ENCODE measurements around the gene ERF. TPM values are rescaled to one million over a fixed set of nuclear protein-coding genes. Genes with fewer than 3 reads are reported as not detected.

Gene ERF
- total and polyA plus RNA-seq, 2 of the 4 experiments (the other 2 are of a cell fraction) = 5.2 to 32.4 TPM

DNA sequence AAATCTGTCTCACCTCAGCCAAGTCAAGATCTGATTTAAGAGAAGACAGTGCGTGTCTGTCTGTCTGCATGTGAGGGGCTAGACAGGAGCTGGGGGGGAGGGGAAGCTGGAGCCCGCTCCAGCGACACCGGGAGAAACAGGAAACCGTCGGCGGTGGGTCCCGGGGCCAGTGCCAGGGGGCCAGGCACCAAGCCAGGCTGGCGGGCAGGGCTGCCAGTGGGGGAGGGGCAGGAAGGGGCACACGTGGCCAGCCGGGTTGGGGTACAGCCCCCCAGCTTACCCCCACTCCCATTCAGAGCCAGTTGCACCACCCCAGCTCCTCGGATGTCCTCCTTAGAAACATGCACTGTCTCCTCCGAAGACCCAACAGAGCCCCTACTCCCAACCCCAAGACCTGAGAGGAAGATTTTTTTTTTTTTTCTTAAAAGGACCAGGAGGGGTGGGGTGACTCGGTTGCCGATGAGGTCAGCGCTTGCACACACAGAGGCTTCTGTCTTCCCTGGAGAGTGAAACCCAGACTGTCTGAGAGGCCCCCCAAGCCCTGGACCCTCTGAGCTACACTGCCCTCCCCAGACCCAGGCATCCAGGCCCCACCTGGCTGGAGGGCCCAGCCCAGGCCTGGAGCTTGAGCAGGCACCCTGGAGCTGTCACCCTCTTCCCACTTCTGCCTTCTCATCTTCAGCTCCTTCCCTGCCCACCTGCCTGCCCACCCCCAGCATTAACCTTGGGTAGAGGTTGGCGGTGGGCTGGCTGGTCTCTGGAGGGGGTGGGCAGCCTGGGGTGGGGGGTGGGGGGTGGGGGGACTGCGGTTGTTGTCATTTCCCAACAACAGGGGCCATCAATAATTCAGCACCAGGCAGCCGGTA, 4.0 kb downstream of the ERF start:
- Histone ChIP-seq H4K20me1 (ENCODE audit: insufficient read depth, low read length) (peaks cover 53% of the 10 kb centered on the region), H3K36me3 (ENCODE audit: control insufficient read depth, insufficient read depth, low read length) (peaks cover 15% of the 10 kb centered on the region), H2BK20ac (ENCODE audit: low read depth, low read length) (0 out of 2 replicates have a peak overlapping the region, but pooled peaks have one; percentile 55), H3K14ac (replicated peaks; ENCODE audit: low read depth, low read length) (peak overlapping the region; percentile 68; the same call in 1 of the 2 replicates), H3K9ac (ENCODE audit: low read depth, low read length) (peak overlapping the region; percentile 53), H2BK120ac (ENCODE audit: low read depth, low read length) (peak overlapping the region; percentile 59; the same call in 1 of the 2 replicates), H3K9me3 (ENCODE audit: control insufficient read depth, insufficient read depth, low read length) (no peaks in the 10 kb centered on the region), H3K4me2 (ENCODE audit: low read depth, low read length) (peak overlapping the region; percentile 65), H3K23ac (ENCODE audit: low read depth, low read length) (peak overlapping the region; percentile 92), H2BK15ac (ENCODE audit: low read depth, low read length) (no peak overlapping the region; the same call in 2 of the 3 replicates), H2BK5ac (ENCODE audit: low read depth, low read length, poor library complexity, severe bottlenecking) (peak overlapping the region; percentile 78), H3K27me3 (ENCODE audit: control insufficient read depth, insufficient read depth, low read length) (no peaks in the 10 kb centered on the region), H3K4me3 (ENCODE audit: insufficient read depth, low read depth, low read length) (no peak overlapping the region), H2AK9ac (replicated peaks; ENCODE audit: low read depth, low read length, poor library complexity) (peak overlapping the region; percentile 93), H4K91ac (ENCODE audit: insufficient read depth, low read depth, low read length) (peak overlapping the region; percentile 68), H3K18ac (ENCODE audit: low read depth, low read length) (0 out of 2 replicates have a peak overlapping the region, but pooled peaks have one; percentile 62), H3K27ac (ENCODE audit: insufficient read depth, low read length) (peak overlapping the region; percentile 82), H3K56ac (ENCODE audit: extremely low read depth, insufficient read depth, low read length) (peak overlapping the region; percentile 49), H4K5ac (ENCODE audit: low read depth, low read length) (peak overlapping the region; percentile 63; the same call in 1 of the 2 replicates), H2AFZ (replicated peaks; ENCODE audit: low read length, poor library complexity) (peak overlapping the region; percentile 34), H2AK5ac (ENCODE audit: low read depth, low read length) (peak overlapping the region; percentile 90), H3K4ac (ENCODE audit: low read depth, low read length) (peak overlapping the region; percentile 63), H3K4me1 (ENCODE audit: control insufficient read depth, insufficient read depth, low read length) (peaks cover 24% of the 10 kb centered on the region), H4K8ac (ENCODE audit: low read depth in 2 of 2, low read length in 2 of 2) (peak overlapping the region; percentile 61 to 79; a peak in 1 of 4 replicates), H3K9me1 (ENCODE audit: insufficient read depth, low read length) (peaks cover 7% of the 10 kb centered on the region; the same call in 1 of the 2 replicates), H3K79me1 (ENCODE audit: low read depth in 1 of 2, low read length in 2 of 2) (peaks cover 6 to 57% of the 10 kb centered on the region in 2 experiments; a peak in 3 of 4 replicates)
- whole genome bisulfite sequencing, 2 experiments (ENCODE audit: extremely low coverage in 2 of 2, insufficient read length in 1 of 2) = 10% methylated on average over 2 of the region's 19 CpGs; no CpG with 5 or more reads in 1 of the 2 experiments
- intact Hi-C loops (cut with micrococcal nuclease) = no loop called here
- DNase-seq (peak; percentile 50), ATAC-seq (ENCODE audit: low read depth) (no peak)
- TF ChIP-seq SMC3 (IDR thresholded peaks at IDR 0.05; ENCODE audit: low read depth, low read length) = no peak
- 0 out of 2 replicates have a peak, but pooled peaks have one; percentile 37 for TF ChIP-seq USF2 (IDR thresholded peaks at IDR 0.05; ENCODE audit: low read depth, low read length)
- ChIA-PET CTCF (interaction anchor here (0.6 kb wide), 1 partner anchor 142 kb away, joined by 5 read pairs; no protein-coding TSS in a partner anchor), POLR2A (ENCODE audit: unreplicated experiment) (interaction anchor here (1.7 kb wide), 1 partner anchor 8 kb away, joined by 4 read pairs; no protein-coding TSS in a partner anchor)
- dilution Hi-C loops (cut with HindIII; ENCODE audit: low sequenced_read_pairs, unreplicated experiment) = no loop called here
- no TSS peak for BruUV-seq (replicated peaks)
- in situ Hi-C loops (cut with MboI; ENCODE audit: low sequenced_read_pairs) = no loop called here
